IPS-18a (cell line): ENCODE measurements around the gene WNT2B.

Source experiments
- H3K27ac ChIP-seq: one replicate; pipeline ENCODE4 v1.5.1; 2013; ENCODE audit warnings: low read length
- H3K27me3 ChIP-seq: one replicate; pipeline ENCODE4 v1.6.1; 2013; ENCODE audit warnings: mild to moderate bottlenecking, low read length; ENCODE audit not compliant: control insufficient read depth, insufficient read depth
- H3K36me3 ChIP-seq: one replicate; pipeline ENCODE4 v1.6.1; 2013; ENCODE audit warnings: low read depth, low read length; ENCODE audit not compliant: control insufficient read depth
- H3K4me1 ChIP-seq: one replicate; pipeline ENCODE4 v1.6.1; 2013; ENCODE audit warnings: low read depth, low read length; ENCODE audit not compliant: control insufficient read depth
- H3K4me3 ChIP-seq: one replicate; pipeline ENCODE4 v1.5.1; 2013; ENCODE audit warnings: low read length
- H3K9ac ChIP-seq: one replicate; pipeline ENCODE4 v1.6.1; 2013; ENCODE audit warnings: mild to moderate bottlenecking, low read length, moderate library complexity
- H3K9me3 ChIP-seq: one replicate; pipeline ENCODE4 v1.6.1; 2013; ENCODE audit warnings: low read depth, low read length; ENCODE audit not compliant: control insufficient read depth

Gene WNT2B

DNA sequence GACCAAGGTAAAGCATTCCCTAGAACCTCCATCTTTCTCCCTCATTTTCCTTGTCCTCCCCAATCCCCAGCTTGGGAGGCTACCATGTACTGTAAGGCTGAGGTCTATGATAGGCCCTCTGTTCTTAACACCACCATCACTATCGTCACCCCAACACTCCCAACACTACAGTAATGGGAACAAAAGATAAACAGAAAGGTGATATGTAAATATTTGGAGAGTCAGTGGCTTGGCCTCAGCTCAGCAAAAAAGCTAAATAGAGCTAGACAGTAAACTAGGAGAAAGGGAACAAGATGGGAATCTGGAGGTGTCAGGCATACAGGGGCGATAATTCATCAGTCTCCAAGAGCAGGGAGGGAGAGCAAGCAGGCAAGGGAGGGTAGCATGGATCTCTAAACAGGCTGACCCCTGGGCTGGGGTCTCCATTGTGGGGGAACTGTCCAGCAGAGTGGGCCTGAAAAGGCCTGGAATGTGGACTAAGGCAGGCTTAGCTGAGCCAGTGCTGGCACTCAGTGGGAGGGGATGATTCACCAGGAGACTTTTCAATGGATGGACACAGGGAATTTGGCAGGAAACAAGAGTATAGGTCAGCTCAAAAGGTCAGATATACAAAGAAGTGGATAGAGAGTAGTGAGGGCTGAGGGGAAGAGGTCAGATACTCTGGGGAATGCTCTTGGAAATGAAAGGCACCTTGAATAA lies 6.7 kb downstream of the WNT2B start:
- peaks cover 38% of the 10 kb centered on the region for H3K27me3 ChIP-seq
- H3K9me3 ChIP-seq, result no peaks in the 10 kb centered on the region
- H3K4me3 ChIP-seq, result no peak overlapping the region
- no peak overlapping the region for H3K9ac ChIP-seq
- no peaks in the 10 kb centered on the region for H3K36me3 ChIP-seq
- no peak overlapping the region for H3K27ac ChIP-seq
- H3K4me1 ChIP-seq, result peaks cover 9% of the 10 kb centered on the region

DNA sequence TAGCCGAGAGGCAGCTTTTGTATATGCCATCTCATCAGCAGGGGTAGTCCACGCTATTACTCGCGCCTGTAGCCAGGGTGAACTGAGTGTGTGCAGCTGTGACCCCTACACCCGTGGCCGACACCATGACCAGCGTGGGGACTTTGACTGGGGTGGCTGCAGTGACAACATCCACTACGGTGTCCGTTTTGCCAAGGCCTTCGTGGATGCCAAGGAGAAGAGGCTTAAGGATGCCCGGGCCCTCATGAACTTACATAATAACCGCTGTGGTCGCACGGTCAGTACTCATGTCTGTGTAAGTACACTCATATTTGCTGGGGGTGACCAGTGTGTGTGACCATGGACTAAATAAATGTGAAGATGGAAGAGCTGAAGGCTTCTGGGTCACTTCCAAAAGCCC lies 7.4 kb downstream of the WNT2B start:
- H3K9ac ChIP-seq, result no peak overlapping the region
- H3K27me3 ChIP-seq, result peaks cover 31% of the 10 kb centered on the region
- H3K4me3 ChIP-seq, result no peak overlapping the region
- H3K27ac ChIP-seq, result no peak overlapping the region
- no peaks in the 10 kb centered on the region for H3K9me3 ChIP-seq
- H3K36me3 ChIP-seq, result no peaks in the 10 kb centered on the region
- H3K4me1 ChIP-seq, result peaks cover 5% of the 10 kb centered on the region

DNA sequence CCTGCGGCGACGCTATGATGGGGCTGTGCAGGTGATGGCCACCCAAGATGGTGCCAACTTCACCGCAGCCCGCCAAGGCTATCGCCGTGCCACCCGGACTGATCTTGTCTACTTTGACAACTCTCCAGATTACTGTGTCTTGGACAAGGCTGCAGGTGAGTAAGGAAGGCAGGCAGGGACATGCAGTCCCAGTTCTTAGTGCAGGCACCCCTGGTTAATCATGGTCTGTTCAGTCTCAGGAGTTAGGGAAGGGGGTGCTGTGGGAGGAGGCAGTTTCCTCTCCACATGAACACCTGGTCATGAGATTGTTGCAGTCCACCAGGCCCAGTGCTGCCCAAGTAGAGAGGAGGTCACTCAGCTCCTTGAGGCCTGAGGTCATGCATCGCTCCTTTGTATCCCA lies 8.5 kb downstream of the WNT2B start:
- Histone ChIP-seq H3K27ac (no peak overlapping the region), H3K27me3 (peaks cover 21% of the 10 kb centered on the region), H3K36me3 (no peaks in the 10 kb centered on the region), H3K9ac (no peak overlapping the region), H3K9me3 (no peaks in the 10 kb centered on the region), H3K4me3 (no peak overlapping the region), H3K4me1 (peaks cover 5% of the 10 kb centered on the region)

DNA sequence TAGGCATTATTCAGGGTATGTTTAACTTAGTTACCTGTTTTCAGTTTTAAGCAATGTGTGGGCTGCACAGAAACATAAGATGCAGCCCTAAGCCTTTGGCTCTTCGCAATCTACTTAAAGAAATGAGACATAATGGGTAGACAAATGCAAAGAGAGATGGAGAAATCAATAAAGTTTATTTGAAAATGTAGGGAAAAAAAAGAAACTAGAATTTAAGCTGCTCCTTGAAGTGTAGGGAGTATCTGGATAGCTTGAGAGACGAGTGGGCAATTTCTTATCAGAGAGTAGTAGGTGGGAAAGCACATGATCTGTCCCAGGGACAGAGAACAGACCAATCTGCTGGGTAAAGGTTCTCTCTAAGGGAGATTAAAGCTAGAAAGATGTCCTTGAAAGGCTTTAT lies 8.9 kb downstream of the WNT2B start:
- Histone ChIP-seq H3K4me3 (no peak overlapping the region), H3K27ac (no peak overlapping the region), H3K4me1 (peaks cover 5% of the 10 kb centered on the region), H3K27me3 (peaks cover 16% of the 10 kb centered on the region), H3K9me3 (no peaks in the 10 kb centered on the region), H3K36me3 (no peaks in the 10 kb centered on the region), H3K9ac (no peak overlapping the region)

DNA sequence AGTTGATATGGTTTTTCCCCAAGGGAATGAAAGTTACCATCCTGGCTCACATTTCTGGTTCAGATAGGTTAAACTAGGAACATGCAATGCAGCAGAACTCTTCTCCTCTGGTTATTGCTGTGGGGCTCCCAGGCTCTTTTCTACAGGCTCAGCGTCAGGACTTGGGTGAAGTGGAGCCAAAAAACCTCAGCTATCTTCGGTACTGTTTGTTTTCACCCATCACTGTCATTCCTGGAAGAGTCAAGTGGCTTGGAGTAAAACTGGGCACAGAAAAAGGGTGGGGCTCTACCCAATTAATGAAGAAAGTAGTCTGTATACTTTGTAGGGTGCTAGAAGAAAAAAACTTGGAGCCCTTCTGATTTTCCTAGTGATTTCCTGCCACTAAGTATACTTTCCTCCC lies 9.4 kb downstream of the WNT2B start:
- no peak overlapping the region for H3K9ac ChIP-seq
- no peaks in the 10 kb centered on the region for H3K36me3 ChIP-seq
- peaks cover 11% of the 10 kb centered on the region for H3K27me3 ChIP-seq
- H3K27ac ChIP-seq, result no peak overlapping the region
- H3K9me3 ChIP-seq, result no peaks in the 10 kb centered on the region
- H3K4me3 ChIP-seq, result no peak overlapping the region
- peaks cover 5% of the 10 kb centered on the region for H3K4me1 ChIP-seq

DNA sequence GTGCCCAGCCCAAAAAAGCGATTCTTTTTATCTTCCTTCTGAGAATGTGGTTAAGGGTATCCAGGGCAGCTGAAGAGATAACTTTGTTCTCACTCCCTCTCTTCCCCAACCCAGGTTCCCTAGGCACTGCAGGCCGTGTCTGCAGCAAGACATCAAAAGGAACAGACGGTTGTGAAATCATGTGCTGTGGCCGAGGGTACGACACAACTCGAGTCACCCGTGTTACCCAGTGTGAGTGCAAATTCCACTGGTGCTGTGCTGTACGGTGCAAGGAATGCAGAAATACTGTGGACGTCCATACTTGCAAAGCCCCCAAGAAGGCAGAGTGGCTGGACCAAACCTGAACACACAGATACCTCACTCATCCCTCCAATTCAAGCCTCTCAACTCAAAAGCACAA lies 11.4 kb downstream of the WNT2B start:
- Histone ChIP-seq H3K36me3 (no peaks in the 10 kb centered on the region), H3K9ac (no peak overlapping the region), H3K4me1 (peaks cover 18% of the 10 kb centered on the region)

DNA sequence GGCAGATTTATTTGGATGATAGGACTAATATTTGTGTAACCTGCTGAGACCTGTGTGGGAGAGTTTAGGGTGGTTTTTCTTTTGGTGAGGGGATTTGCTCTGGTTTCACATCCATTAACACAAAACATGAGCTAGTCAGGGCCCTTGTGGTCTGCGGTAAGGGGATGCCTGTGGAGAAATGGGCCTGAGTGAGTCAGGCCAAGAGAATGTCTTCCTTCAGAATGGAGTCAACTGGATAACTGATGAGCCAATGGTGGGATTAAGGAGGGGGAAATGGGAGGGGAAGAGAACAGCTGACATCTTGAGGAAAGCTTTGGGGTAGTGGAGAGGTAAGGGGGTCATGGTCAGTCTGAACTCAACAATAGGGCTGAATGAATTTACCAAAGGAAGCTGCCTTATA lies 13.9 kb downstream of the WNT2B start:
- no peak overlapping the region for H3K9ac ChIP-seq
- H3K9me3 ChIP-seq, result no peaks in the 10 kb centered on the region
- H3K36me3 ChIP-seq, result no peaks in the 10 kb centered on the region
- no peaks in the 10 kb centered on the region for H3K27me3 ChIP-seq
- no peak overlapping the region for H3K4me3 ChIP-seq
- no peak overlapping the region for H3K27ac ChIP-seq
- peaks cover 18% of the 10 kb centered on the region for H3K4me1 ChIP-seq

More for the DNA sequence above, 11.4 kb downstream of the WNT2B start:
- no peaks in the 10 kb centered on the region for H3K27me3 ChIP-seq
- no peak overlapping the region for H3K4me3 ChIP-seq
- H3K9me3 ChIP-seq, result no peaks in the 10 kb centered on the region
- no peak overlapping the region for H3K27ac ChIP-seq

DNA sequence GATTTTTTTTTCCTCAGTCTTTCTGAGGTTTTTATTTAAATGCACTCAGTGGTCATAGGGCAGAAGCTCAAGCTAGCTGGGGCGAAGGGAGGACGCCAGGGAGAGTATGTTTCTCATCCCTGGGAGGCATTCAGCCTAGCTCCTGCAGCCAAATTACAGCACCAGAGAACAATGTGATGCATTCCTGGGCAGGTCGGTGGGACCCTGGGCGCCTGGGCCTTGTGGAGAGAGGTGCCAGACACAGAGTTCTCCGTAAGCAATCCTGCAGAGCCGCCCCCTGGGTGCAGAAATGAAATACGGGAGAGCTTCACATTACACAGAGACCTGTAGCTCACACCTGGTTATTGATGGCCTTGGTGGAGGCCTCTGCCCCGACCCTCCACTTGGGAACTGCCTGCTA lies 15.5 kb downstream of the WNT2B start:
- Histone ChIP-seq H3K9me3 (no peaks in the 10 kb centered on the region), H3K9ac (no peak overlapping the region), H3K27ac (no peak overlapping the region), H3K36me3 (no peaks in the 10 kb centered on the region), H3K4me3 (no peak overlapping the region), H3K4me1 (peaks cover 20% of the 10 kb centered on the region), H3K27me3 (no peaks in the 10 kb centered on the region)

DNA sequence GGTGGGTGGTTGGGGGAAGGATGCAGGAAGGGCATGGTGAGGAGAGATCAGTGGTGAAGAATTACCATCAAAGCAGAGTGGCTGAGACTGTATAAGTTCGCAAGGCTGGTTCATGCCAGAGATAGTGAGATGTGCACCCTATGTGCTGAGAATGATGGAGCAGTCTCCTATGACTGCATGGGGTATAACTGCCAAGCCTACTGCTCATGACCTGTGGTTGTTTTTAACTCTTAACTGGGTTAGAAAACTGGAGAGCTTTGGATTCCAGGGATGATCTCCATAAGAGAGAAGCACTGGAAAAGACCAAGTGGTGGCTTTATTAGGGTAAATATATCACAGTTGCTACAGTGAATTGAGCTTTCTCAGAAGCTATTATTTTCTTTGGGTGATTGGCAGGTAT lies 16.2 kb downstream of the WNT2B start:
- Histone ChIP-seq H3K9ac (no peak overlapping the region), H3K27me3 (no peaks in the 10 kb centered on the region), H3K36me3 (no peaks in the 10 kb centered on the region), H3K4me3 (no peak overlapping the region), H3K9me3 (no peaks in the 10 kb centered on the region), H3K27ac (no peak overlapping the region), H3K4me1 (peaks cover 20% of the 10 kb centered on the region)

DNA sequence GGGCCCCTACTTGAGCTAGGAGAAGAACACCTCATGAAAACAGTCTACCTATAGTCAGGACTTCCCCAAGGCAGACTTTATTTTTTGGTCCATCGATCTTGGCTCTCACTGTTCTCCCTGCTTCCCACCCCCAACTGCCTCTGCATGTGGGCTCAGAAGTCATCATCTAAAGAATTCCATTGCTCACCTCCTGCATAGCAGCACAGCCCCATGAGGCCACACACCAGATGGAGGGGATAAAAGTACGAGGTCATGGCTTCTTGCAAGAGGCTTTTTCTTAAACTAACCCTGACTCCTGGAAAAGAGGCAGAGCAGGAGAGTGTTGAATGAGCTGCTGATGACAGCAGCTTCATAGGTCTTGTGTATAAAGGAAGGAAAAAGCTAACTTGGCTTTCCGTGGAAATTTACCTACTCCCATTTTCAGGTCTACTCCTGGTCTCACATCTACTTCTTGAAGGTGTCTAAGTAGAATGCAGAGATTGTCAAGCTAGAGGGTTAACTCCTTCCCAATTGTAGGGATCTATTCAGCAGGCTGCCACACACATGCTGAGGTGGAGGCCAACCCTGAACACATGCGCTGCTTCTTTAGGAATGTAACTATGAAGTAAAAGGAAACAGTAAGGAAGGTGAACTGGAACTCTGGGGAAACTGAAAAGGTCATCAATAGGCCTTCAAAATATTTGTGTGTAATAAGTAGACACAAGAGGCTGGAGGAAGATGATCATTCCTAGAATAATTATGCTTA lies 18.7 kb downstream of the WNT2B start:
- Histone ChIP-seq H3K4me3 (no peak overlapping the region), H3K36me3 (no peaks in the 10 kb centered on the region), H3K9me3 (no peaks in the 10 kb centered on the region), H3K27ac (no peak overlapping the region), H3K27me3 (no peaks in the 10 kb centered on the region), H3K4me1 (peaks cover 20% of the 10 kb centered on the region), H3K9ac (no peak overlapping the region)

DNA sequence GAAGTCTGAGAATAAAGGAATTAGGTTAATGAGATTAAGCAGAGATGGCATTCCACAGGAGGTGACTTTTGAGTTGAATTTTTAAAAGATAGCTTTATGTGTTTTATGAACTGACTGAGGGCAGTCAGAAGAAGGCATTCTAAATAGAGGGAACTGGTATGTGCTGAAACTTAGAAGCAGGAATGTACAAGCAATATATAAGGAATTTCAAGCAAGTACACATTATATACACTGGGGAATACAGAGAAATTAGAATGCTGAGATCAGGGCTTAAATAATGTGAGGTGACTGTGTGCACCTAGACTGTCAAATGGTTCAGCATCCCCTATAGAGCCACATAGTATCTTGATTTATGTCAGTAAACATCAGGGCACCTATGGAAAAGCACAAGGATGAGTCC lies 19.3 kb downstream of the WNT2B start:
- Histone ChIP-seq H3K36me3 (no peaks in the 10 kb centered on the region), H3K4me1 (peaks cover 20% of the 10 kb centered on the region), H3K9ac (no peak overlapping the region), H3K4me3 (no peak overlapping the region), H3K27ac (no peak overlapping the region), H3K9me3 (no peaks in the 10 kb centered on the region), H3K27me3 (no peaks in the 10 kb centered on the region)

DNA sequence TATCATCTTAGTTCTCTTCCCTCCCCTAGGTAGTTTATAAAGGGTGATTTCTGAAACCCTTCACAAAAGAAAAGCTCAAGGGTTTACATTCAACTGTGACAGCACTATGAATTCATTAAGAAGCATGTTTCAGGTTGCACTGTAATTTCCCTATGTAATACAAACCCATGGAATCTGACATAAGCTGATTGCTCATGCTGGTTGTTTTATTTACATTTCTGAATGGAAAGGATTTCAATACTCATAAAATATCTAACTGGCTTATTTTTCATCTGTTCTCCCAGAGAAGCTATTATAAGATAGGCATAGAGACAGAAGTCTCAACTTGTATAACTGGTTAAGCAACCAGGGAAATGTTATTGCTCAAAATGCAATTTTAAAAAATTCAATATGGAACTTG lies 20.5 kb downstream of the WNT2B start:
- Histone ChIP-seq H3K4me3 (no peak overlapping the region), H3K9me3 (no peaks in the 10 kb centered on the region), H3K27me3 (no peaks in the 10 kb centered on the region), H3K27ac (no peak overlapping the region), H3K36me3 (no peaks in the 10 kb centered on the region), H3K9ac (no peak overlapping the region), H3K4me1 (peaks cover 15% of the 10 kb centered on the region)
